ENCODE measurements around the gene HDLBP.

The HDLBP gene

DNA sequence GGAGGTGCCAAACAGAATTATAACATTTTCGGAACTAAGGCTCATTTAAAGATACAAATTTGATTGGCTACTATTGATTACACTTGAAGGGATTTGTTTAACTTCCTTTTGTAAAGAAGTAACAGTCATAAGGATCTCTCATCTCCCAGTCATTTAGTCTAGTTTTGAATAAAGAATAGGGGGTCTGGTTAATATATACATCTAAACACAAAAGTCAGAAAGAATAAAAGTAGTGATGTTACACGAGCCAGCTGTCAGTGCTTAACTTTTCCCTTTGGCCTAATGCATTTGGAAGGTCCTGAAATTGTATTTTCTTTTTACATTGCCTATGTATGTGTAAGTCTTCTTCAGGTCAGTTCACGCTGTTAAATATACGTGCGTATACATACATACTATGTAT lies 8.3 kb upstream of the HDLBP start:
- Histone ChIP-seq H3K4ac (ENCODE audit: low read length) (no peak overlapping the region), H3K4me1 (ENCODE audit: control insufficient read depth in 2 of 2, insufficient read depth in 1 of 2, low read depth in 1 of 2, low read length in 2 of 2) (no peaks in the 10 kb centered on the region), H2AK5ac (ENCODE audit: low read depth, low read length) (no peak overlapping the region), H3K27ac (replicated peaks; ENCODE audit: low read length) (no peak overlapping the region), H3K18ac (ENCODE audit: low read length) (no peak overlapping the region), H3K4me3 (ENCODE audit: low read length in 2 of 2) (no peak overlapping the region), H3K14ac (ENCODE audit: low read length) (no peak overlapping the region), H2BK120ac (ENCODE audit: low read depth, low read length) (no peak overlapping the region), H3K36me3 (replicated peaks in 1 of 2; ENCODE audit: control insufficient read depth in 2 of 2, insufficient read depth in 2 of 2, low read length in 2 of 2) (peaks cover 8 to 92% of the 10 kb centered on the region in 2 donors), H3K9me3 (replicated peaks in 1 of 2; ENCODE audit: control insufficient read depth in 2 of 2, insufficient read depth in 1 of 2, low read depth in 1 of 2, low read length in 2 of 2) (peaks cover 3 to 15% of the 10 kb centered on the region in 2 donors), H3K4me2 (ENCODE audit: insufficient read depth, low read length, poor library complexity, severe bottlenecking) (no peak overlapping the region), H2BK12ac (ENCODE audit: low read length) (no peak overlapping the region), H4K91ac (ENCODE audit: low read depth, low read length, poor library complexity) (no peak overlapping the region), H2BK15ac (ENCODE audit: low read length) (no peak overlapping the region), H3K27me3 (ENCODE audit: control insufficient read depth in 3 of 3, insufficient read depth in 3 of 3, low read depth in 1 of 3, low read length in 3 of 3) (no peaks in the 10 kb centered on the region), H2BK5ac (ENCODE audit: low read length) (no peak overlapping the region), H3K9ac (ENCODE audit: low read depth, low read length, poor library complexity) (no peak overlapping the region), H3K79me1 (ENCODE audit: low read depth, low read length) (peaks cover 7% of the 10 kb centered on the region), H2AFZ (ENCODE audit: low read length) (no peak overlapping the region), H4K8ac (ENCODE audit: low read depth, low read length) (no peak overlapping the region), H3K23ac (ENCODE audit: low read depth, low read length, poor library complexity) (no peak overlapping the region)
- WGBS, 2 donors (ENCODE audit: extremely low coverage in 2 of 2, insufficient read length in 2 of 2, insufficient replicate concordance in 1 of 2), result no CpG with 5 or more reads among the region's 5 CpGs
- DNase-seq (ENCODE audit: low spot score), result no peak

DNA sequence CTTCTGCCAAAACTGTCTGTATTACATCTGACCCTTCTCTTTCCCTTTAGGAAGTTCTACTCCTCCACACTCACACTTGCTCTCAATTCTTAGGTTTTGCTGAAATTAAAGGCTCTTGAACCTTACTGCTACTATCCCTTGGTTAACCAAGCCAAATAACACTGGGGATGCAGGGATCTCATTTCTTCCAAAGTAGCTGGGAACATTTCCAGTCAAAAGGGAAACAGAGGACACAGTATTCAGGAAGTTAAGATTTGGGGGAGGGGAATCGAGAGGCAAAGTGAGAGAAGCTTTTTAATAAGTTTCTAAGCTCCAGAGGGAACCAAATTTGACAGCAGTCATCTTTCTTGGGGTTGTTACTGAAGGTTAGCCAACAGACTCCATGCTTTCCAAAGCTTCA lies 6.4 kb upstream of the HDLBP start:
- Histone ChIP-seq H3K23ac (ENCODE audit: low read depth, low read length, poor library complexity) (no peak overlapping the region), H3K9ac (ENCODE audit: low read depth, low read length, poor library complexity) (no peak overlapping the region), H3K14ac (ENCODE audit: low read length) (no peak overlapping the region), H3K79me1 (ENCODE audit: low read depth, low read length) (peaks cover 7% of the 10 kb centered on the region), H3K18ac (ENCODE audit: low read length) (no peak overlapping the region), H2AK5ac (ENCODE audit: low read depth, low read length) (no peak overlapping the region), H2BK120ac (ENCODE audit: low read depth, low read length) (no peak overlapping the region), H4K8ac (ENCODE audit: low read depth, low read length) (no peak overlapping the region), H3K4ac (ENCODE audit: low read length) (no peak overlapping the region), H2BK12ac (ENCODE audit: low read length) (no peak overlapping the region), H3K4me1 (ENCODE audit: control insufficient read depth in 2 of 2, insufficient read depth in 1 of 2, low read depth in 1 of 2, low read length in 2 of 2) (peaks cover 2 to 12% of the 10 kb centered on the region in 2 donors), H2AFZ (ENCODE audit: low read length) (no peak overlapping the region), H3K27me3 (ENCODE audit: control insufficient read depth in 3 of 3, insufficient read depth in 3 of 3, low read depth in 1 of 3, low read length in 3 of 3) (no peaks in the 10 kb centered on the region), H3K4me2 (ENCODE audit: insufficient read depth, low read length, poor library complexity, severe bottlenecking) (no peak overlapping the region), H3K36me3 (replicated peaks in 1 of 2; ENCODE audit: control insufficient read depth in 2 of 2, insufficient read depth in 2 of 2, low read length in 2 of 2) (peaks cover 4 to 90% of the 10 kb centered on the region in 2 donors), H3K4me3 (ENCODE audit: low read length in 2 of 2) (no peak overlapping the region), H2BK15ac (ENCODE audit: low read length) (no peak overlapping the region), H3K27ac (replicated peaks; ENCODE audit: low read length) (no peak overlapping the region), H3K9me3 (replicated peaks in 1 of 2; ENCODE audit: control insufficient read depth in 2 of 2, insufficient read depth in 1 of 2, low read depth in 1 of 2, low read length in 2 of 2) (peaks cover 3 to 10% of the 10 kb centered on the region in 2 donors), H4K91ac (ENCODE audit: low read depth, low read length, poor library complexity) (no peak overlapping the region), H2BK5ac (ENCODE audit: low read length) (no peak overlapping the region)
- DNase-seq (ENCODE audit: low spot score), result no peak
- no CpG with 5 or more reads among the region's 1 CpG for WGBS, 2 donors (ENCODE audit: extremely low coverage in 2 of 2, insufficient read length in 2 of 2, insufficient replicate concordance in 1 of 2)

DNA sequence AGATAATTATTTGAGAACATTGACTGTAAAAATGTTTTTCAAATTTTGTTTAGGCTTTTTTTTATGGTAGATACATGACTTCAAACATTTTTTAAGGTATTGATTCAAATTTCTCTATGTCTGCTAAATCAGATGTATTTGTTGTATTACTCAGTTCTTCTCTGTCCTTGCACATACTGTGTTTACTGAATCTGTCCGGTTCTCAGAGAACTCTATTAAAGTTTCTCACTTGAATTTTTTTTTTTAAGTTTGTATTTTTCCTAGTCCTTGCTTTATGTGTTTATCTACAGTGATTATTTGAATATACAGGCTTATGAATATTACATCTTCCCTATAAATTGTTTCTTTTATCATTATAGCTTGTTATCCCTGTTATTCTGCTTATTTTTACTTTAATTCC lies 5.6 kb upstream of the HDLBP start:
- Histone ChIP-seq H3K9me3 (replicated peaks in 1 of 2; ENCODE audit: control insufficient read depth in 2 of 2, insufficient read depth in 1 of 2, low read depth in 1 of 2, low read length in 2 of 2) (peaks cover 0 to 3% of the 10 kb centered on the region in 2 donors), H2BK12ac (ENCODE audit: low read length) (no peak overlapping the region), H3K23ac (ENCODE audit: low read depth, low read length, poor library complexity) (no peak overlapping the region), H3K9ac (ENCODE audit: low read depth, low read length, poor library complexity) (no peak overlapping the region), H3K14ac (ENCODE audit: low read length) (no peak overlapping the region), H3K79me1 (ENCODE audit: low read depth, low read length) (peaks cover 7% of the 10 kb centered on the region), H3K18ac (ENCODE audit: low read length) (no peak overlapping the region), H2BK5ac (ENCODE audit: low read length) (no peak overlapping the region), H2AFZ (ENCODE audit: low read length) (no peak overlapping the region), H2AK5ac (ENCODE audit: low read depth, low read length) (no peak overlapping the region), H3K27ac (replicated peaks; ENCODE audit: low read length) (no peak overlapping the region), H3K4me3 (ENCODE audit: low read length in 2 of 2) (no peak overlapping the region), H2BK120ac (ENCODE audit: low read depth, low read length) (no peak overlapping the region), H4K91ac (ENCODE audit: low read depth, low read length, poor library complexity) (no peak overlapping the region), H3K4me1 (ENCODE audit: control insufficient read depth in 2 of 2, insufficient read depth in 1 of 2, low read depth in 1 of 2, low read length in 2 of 2) (peaks cover 2 to 12% of the 10 kb centered on the region in 2 donors), H3K4ac (ENCODE audit: low read length) (no peak overlapping the region), H2BK15ac (ENCODE audit: low read length) (no peak overlapping the region), H3K4me2 (ENCODE audit: insufficient read depth, low read length, poor library complexity, severe bottlenecking) (no peak overlapping the region), H4K8ac (ENCODE audit: low read depth, low read length) (no peak overlapping the region), H3K27me3 (ENCODE audit: control insufficient read depth in 3 of 3, insufficient read depth in 3 of 3, low read depth in 1 of 3, low read length in 3 of 3) (no peaks in the 10 kb centered on the region), H3K36me3 (replicated peaks in 1 of 2; ENCODE audit: control insufficient read depth in 2 of 2, insufficient read depth in 2 of 2, low read length in 2 of 2) (peaks cover 0 to 86% of the 10 kb centered on the region in 2 donors)
- DNase-seq (ENCODE audit: low spot score), result no peak
- WGBS, 2 donors (ENCODE audit: extremely low coverage in 2 of 2, insufficient read length in 2 of 2, insufficient replicate concordance in 1 of 2), result no CpG with 5 or more reads among the region's 1 CpG

- Histone ChIP-seq H2AK5ac (ENCODE audit: low read depth, low read length) (no peak overlapping the region), H3K27ac (replicated peaks; ENCODE audit: low read length) (no peak overlapping the region), H3K14ac (ENCODE audit: low read length) (no peak overlapping the region), H3K27me3 (ENCODE audit: control insufficient read depth in 3 of 3, insufficient read depth in 3 of 3, low read depth in 1 of 3, low read length in 3 of 3) (no peaks in the 10 kb centered on the region), H2AFZ (ENCODE audit: low read length) (no peak overlapping the region), H3K4me1 (ENCODE audit: control insufficient read depth in 2 of 2, insufficient read depth in 1 of 2, low read depth in 1 of 2, low read length in 2 of 2) (peaks cover 2 to 12% of the 10 kb centered on the region in 2 donors), H4K8ac (ENCODE audit: low read depth, low read length) (no peak overlapping the region), H3K4me2 (ENCODE audit: insufficient read depth, low read length, poor library complexity, severe bottlenecking) (no peak overlapping the region), H3K79me1 (ENCODE audit: low read depth, low read length) (peaks cover 8% of the 10 kb centered on the region), H3K9me3 (replicated peaks in 1 of 2; ENCODE audit: control insufficient read depth in 2 of 2, insufficient read depth in 1 of 2, low read depth in 1 of 2, low read length in 2 of 2) (no peaks in the 10 kb centered on the region), H2BK5ac (ENCODE audit: low read length) (no peak overlapping the region), H3K4me3 (ENCODE audit: low read length in 2 of 2) (no peak overlapping the region), H3K23ac (ENCODE audit: low read depth, low read length, poor library complexity) (no peak overlapping the region), H3K18ac (ENCODE audit: low read length) (no peak overlapping the region), H4K91ac (ENCODE audit: low read depth, low read length, poor library complexity) (no peak overlapping the region), H3K36me3 (replicated peaks in 1 of 2; ENCODE audit: control insufficient read depth in 2 of 2, insufficient read depth in 2 of 2, low read length in 2 of 2) (peaks cover 0 to 79% of the 10 kb centered on the region in 2 donors), H2BK12ac (ENCODE audit: low read length) (no peak overlapping the region), H2BK15ac (ENCODE audit: low read length) (no peak overlapping the region), H3K9ac (ENCODE audit: low read depth, low read length, poor library complexity) (no peak overlapping the region), H3K4ac (ENCODE audit: low read length) (no peak overlapping the region), H2BK120ac (ENCODE audit: low read depth, low read length) (no peak overlapping the region)
- no CpG with 5 or more reads among the region's 8 CpGs for WGBS, 2 donors (ENCODE audit: extremely low coverage in 2 of 2, insufficient read length in 2 of 2, insufficient replicate concordance in 1 of 2)
- no peak for DNase-seq (ENCODE audit: low spot score)
Measured at GRCh38 chr2:241320394-241320793, 4.9 kb upstream of the HDLBP start.
